Activated CD8-positive, alpha-beta memory T cell treated with anti-CD3 and anti-CD28 coated beads for 48 hours (primary cell): ENCODE results near the gene CSKMT.
"Not testable (repeated sequence)": the region's sequence is repeated elsewhere in the genome, so short reads cannot be mapped to it uniquely, and the experiment has no call there.

Experiments used
- DNase-seq, 3 experiments: peaks; one replicate each; pipeline ENCODE4 v3.0.0-alpha.2; 2020; ENCODE audit warnings: low read depth in 2 of 3, low spot score in 2 of 3

Gene CSKMT

DNA sequence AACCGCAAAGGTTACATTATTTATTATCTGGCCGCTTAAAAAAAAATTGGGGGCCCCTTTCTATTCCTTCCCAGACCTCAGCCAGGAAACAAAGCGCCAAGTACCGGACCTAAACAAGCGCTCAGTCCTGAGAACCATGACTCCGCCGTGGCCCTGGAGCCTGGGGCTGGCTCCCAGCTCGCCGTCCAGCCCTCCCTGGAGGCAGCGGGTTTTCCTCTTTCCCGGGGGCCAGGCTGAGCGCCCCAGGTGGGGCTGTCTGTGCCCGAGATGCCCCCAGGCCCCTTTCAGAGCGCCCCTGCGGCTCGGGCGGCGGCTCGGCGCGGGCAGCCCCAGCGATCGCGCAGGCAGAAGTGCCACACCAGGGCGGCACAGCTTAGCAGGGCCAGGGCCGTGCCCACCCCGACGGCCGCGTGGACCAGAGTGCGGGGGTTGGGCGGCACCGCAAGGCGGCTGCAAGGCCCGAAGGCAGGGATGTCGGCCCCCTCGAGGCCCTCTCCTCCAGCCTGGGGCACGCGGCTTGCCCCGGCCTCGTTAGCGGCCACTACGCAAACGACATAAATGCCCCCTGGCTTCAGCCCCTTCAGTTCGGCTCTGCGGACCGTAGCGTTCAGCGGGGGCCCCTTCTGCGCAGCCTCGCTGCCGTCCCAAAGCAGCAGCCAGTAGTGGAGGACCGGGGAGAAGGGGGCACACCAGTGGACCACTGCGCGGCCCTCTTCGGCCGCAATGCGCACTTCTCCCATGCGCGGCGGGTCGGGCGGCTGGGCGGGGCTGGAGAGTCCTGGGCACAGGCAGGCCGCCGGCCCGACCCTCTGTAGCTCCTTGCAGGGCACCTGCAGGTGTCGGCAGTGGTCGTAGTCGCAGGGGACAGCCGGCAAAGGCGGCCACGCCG is 22.6 kb downstream of the CSKMT start:
- no peak for DNase-seq

DNA sequence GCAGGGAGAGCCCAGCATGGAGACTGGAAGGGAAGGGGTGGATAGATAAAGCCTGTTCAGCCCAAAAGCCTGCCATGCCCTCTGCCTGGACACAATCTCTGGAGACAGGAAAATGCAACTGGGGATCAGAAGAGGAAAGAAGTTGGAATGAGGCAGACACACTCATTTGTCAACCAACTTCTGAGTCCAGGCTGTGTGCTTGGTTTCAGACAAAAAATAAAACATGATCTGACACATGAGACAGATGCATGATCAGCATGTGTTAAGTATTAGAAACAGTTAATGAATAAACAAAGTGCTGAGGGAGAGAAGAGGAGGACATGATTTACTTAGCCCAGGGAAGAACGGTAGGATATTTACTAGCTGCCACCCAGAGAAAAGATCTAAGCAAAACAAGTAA is 23.4 kb downstream of the CSKMT start:
- no peak for DNase-seq

DNA sequence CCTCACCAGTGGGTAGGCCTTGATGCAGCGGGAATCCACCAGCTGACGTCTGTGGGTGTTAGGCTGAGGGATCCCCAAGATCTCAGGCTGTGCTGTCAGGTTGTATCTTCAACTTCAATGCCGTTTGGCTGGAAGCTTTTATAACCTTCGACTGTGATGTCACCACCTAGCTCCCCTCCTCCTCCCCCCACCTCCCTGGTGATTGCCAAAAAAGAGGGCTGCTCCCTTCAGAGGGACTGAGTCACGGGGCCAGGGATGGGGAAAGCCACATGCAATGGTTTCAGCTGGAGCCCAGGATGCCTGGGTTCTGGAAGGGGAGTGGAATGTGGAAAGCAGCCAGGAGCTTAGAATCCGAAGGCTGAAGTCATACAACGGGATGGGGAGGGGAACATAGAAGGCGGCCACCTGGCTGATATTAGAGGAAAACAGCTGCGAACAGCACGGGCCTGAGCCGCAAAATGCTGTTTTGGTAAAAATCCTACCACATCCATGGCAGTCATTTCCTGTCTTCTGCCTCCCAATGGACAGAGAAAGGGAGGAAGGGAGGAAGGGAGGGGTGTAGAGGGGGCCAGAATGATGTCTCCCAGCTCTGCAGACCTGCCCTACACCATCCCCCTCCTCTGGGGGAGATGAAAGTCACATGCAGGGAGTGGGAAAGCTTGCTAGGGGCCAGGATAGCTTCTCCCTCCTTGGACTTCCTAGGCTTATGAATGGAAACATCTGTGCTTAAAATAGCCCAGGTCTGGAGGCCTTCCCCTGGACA is 24.5 kb downstream of the CSKMT start, which contains the start of gene LRRN4CL:
TSS of gene LRRN4CL (minus strand) at position 110 of the 763 bp plus-strand sequence. CDS start 1,022 bp downstream, outside the sequence.
- DNase-seq = no peak

DNA sequence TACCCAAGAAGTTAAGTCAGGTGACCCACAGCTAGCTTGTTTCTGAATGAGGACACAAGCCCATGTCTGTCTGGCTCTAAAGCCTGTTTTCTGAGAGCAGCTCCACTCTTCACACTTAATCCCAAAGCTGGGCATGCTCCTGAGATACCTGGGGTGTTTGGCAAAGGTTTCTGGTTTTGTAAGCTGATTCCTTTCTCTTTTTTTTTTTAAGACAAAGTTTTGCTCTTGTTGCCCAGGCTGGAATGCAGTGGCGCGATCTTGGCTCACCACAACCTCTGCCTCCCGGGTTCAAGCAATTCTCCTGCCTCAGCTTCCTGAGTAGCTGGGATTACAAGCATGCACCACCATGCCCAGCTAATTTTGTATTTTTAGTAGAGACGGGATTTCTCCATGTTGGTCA is 28.5 kb downstream of the CSKMT start:
- not testable (repeated sequence) for DNase-seq

DNA sequence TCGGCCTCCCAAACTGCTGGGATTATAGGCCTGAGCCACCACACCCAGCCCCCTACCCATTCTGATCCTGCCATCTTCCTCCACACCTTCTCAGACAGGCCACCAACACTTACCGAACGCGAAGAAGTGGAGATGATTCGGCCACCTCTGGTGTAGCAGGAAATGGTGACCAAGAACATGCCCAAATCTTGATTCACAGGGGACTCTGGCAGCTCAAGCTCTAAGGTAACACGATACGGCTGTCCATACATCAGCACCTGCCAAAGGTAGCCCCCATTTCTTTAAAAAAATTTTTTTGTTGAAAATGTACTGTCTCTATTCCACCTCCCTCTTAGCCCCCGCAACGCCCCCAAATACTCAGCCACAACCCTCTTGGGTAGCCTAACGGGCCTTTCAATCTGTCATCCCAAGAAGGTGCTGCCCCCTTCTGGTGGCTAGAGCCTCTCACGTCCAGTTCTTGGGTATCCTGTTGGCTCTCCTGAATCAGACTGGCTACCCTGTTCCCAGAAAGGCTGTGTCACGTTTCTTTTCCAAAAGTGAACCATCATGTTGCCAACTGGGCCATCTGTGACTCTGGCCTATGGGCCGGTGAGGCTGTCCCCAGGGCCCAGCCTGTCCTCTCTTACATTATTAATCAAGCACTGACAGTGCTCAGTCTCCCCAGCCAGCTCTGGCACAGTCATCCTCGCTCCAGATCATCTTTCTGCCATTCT is 29.5 kb downstream of the CSKMT start:
- DNase-seq = peak in 2 of 3 experiments; percentile 52 to 60

DNA sequence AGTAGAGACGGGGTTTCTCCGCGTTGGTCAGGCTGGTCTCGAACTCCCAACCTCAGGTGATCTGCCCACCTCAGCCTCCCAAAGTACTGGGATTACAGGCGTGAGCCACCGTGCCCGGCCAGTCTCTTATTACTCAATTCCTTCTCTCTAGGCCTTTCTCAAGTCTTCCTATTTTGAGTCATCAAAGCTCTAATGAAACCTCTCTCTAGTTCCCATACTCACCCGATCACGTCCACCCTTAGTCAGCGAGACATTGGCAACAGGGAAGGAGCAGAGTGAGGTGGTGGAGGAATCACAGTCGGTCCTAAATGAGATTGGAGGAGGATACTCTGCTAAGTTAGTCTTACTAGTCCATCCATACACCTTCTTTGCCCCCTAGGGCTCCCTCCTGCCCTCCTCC is 37.1 kb downstream of the CSKMT start:
- DNase-seq = no peak

DNA sequence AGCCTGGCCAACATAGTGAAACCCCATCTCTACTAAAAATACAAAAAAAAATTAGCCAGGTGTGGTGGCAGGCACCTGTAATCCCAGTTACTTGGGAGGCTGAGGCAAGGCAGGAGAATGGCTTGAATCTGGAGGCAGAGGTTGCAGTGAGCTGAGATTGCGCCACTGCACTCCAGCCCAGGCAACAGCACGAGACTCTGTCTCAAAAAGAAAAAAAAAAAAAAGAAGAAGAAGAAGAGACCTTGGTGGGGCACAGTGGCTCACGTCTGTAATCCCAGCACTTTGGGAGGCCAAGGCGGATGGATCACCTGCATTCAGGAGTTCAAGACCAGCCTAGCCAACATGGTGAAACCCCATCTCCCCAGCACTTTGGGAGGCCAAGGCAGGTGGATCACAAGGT is 38.8 kb downstream of the CSKMT start:
- DNase-seq = not testable (repeated sequence)

DNA sequence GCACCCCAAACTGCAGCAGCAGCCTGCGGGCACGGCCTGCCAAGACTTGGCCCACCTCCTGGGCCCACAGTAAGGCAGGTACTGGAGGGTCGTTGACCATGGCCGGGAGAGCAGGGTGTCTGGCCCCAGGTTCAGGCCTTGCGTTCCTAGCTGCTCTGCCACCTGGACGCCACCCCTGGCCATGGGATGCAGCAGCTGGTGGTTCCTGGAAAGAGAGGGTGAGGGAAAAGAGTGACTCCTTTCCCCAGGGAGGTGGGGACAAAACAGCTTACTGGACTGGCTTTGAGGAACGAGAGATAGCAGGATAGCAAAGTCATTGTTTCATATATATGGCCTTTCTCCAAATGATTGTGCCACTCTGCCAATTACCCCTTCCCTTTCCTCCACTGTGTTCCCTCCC is 40.3 kb downstream of the CSKMT start:
- no peak for DNase-seq

DNA sequence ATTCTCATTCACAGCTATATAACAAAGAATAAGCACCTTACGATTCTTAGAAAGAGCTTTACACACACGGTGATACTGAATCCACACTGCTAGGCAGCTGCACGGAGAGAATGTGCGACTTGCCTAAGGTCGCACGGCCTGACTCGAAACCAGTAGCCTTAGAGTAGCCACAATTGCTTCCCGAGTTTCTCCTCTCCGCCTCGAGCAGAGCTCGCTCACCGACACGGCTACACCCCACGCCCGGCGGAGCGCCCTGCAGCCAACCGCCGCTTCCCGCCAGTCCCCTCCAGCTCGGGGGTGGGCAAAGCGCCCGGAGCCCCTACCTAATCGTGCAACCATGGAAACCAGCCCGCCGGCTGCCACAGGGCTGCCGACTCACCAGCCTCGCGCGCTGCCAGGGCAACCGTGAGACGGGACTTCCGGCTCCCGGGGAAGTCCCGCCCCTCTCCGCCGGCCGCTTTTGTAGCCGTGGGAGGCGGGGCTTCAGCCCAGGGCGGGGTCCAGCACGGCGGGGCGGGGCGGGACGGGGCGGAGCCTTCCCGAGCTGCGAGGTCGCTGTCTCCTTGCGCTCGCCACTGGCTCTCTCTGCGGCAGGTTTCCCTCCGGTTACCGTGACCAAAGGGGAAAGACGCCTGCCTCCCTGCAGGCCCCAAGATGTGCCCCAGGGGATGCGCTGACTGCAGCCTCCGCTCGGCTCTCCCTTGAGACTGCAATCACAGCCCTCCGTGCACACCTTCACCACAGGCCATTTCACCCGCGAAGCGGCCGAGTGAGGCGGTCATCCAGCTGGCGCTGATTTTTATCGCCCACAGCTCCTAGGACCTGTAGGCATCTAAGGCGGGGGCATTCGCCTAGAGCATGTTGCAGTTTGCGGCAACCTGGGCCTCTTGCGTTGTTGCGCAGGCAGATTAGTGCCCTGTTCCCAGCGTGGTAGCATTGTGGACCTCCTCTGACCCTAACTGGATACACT is 41.1 kb downstream of the CSKMT start:
- DNase-seq = peak; percentile 89

DNA sequence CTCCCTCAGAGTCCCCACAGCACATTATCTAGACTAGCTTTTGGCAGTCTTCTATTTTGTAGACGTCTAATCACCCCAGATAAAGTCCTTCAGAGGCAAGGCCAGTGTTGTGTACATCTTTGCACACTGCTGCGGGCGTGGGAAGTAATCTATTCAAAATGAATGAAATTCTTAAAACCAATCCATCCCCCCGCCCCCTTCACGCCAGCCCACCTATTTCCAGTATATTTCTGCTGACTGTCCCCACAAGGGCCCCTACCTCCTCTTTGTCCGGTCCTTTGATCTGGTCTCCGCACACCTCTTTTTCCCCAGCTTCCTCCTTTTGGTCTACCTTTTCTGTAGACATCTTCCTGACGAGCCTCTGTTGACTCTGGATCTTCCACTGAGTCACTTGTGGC is 41.7 kb downstream of the CSKMT start:
- DNase-seq = no peak

DNA sequence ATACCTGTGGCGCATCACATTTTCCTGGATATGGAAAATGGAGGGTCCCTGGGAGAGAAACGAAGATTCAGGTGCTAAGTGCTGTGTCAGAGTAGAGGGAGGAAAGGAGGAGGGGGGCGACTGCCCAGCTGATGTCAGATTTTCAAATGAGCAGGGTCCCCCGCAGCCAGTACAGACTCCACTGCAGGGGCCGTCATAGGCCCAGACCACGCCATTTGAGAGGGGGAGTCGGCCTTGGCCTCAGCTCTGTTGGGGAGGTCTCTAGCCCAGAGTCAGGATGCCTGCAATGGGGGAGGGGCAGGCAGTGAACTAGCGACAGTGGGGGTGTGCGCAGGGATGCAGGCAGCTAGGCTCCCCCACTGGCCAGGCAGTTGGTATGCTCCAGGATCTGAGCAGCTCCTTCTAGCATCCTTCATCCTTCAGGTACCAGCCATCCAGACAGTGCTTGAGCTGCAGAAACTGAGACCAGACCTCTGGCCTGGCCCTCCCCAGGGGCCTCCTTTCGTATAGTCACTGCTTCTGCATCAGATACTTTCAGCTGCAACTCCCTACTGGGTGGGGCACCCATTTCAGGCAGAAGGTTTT is 42.3 kb downstream of the CSKMT start, which contains the start of the genes BSCL2 and GNG3:
TSS of gene BSCL2 (minus strand) at position 148 of the 585 bp plus-strand sequence. CDS start 229 bp downstream, outside the sequence.
TSS of gene GNG3 (plus strand) at position 400 of the 585 bp plus-strand sequence. CDS start 620 bp downstream, outside the sequence.
- DNase-seq = no peak

DNA sequence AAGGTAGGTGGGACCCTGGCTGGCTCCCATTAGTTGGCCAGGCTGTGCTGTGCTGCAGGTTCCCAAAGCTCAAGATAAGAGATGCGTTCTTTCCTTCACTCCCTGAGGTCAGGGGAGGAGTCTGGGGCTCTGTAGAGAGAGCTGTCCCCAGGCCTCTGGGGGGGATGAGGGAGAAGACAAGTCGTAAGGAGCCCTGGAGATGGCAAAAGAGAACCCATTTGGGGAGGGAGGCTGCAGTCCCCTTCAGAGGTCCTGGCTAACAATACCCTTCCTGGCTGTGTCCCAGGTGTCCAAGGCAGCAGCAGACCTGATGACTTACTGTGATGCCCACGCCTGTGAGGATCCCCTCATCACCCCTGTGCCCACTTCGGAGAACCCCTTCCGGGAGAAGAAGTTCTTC is 43.3 kb downstream of the CSKMT start:
- DNase-seq = no peak

DNA sequence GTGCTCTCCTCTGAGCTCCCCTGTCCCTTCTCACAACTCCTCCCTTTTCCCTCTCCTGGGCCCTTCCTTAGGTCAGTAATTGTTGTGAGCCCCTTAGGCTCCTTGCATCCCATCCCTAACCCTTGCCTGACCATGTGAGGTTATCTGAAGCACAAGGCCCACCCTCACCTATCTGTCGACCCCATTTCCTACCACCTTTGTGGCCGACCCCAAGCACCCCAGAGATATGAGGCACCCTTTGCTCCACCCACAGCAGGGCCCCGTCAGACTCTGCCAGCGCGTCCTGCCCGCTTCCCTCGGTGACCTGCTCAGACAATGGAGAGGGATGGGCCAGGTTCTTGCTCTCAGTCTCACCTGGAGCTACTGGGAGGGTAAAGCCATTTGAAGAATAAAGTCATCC is 43.7 kb downstream of the CSKMT start:
- DNase-seq = no peak

DNA sequence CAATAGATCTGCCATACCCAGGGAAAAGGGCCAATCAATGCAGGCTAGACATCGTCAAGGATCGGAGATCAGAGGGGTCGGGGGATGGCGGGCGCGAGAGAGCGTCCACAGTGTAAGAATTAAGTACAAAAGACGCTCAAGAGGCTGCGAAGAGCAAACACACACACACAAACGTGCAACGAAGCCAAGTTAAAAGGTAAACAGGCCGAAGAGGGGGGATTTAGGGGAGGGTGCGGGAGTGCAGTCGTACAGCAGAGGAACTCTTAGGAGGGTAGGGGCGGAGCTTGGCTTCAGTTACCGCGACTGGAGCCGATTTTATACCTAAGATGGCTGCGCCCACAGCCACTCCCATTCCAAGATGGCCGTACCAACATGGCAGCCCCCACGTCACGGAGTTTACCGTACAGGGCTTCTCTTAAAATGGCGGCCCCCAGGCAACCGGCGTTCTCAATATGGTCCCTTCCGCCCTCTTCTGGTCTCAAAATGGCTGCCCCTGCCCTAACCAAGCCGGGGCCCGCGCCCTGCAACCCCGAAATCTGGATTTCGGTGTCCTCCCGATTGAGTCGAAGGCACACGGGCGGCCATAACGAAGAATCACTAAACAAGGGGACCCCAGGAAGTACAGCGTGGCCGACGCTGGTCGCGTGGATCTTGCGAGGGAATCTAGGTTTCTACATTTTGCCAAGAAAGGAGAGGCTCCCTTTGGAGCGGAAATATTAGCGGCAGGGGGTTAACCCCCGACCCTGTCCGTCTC is 44.3 kb downstream of the CSKMT start:
- peak; percentile 73 to 87 (median 85) for DNase-seq

DNA sequence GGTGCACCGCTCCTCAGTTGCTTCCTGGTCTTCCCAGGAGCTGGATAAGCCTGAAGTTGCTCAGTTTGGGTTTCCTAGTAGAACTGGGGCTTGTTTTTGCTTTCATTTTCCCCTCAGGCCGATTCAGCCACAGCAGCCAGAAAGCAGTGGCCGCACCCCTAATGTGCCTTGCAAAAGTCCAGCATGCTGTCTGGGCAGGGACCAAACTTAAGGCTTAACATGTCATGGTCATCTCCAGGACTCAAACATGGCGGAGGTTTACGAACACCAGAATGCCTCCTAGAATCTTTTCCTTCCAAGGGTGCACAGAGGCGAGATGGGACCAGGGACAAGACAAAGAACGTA is 44.9 kb downstream of the CSKMT start:
- DNase-seq = no peak

DNA sequence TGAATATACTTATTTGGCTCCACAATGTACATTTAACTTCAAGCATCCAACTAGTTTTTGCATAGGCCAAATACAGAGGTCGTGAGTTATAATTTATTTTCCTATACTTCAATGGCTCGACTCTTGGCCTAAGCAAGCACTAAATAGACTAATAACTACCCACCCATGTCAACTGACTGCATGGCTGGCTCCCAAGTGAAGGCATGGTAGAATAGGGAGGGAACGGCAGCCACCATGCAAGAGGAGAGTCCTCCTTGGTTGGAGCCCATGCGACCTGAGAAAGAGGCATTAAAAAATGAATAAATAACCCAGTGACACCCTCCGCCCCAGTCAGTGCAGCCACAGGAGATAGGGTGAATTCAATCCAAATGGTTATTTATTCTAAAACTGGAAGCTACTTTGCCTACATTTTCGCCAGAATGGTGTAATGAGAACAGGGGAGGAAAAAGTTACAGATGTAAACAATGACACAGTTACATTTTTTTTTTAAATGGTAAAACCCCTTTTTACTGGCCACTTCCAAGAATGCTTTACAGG is 47.2 kb downstream of the CSKMT start:
- DNase-seq = no peak

DNA sequence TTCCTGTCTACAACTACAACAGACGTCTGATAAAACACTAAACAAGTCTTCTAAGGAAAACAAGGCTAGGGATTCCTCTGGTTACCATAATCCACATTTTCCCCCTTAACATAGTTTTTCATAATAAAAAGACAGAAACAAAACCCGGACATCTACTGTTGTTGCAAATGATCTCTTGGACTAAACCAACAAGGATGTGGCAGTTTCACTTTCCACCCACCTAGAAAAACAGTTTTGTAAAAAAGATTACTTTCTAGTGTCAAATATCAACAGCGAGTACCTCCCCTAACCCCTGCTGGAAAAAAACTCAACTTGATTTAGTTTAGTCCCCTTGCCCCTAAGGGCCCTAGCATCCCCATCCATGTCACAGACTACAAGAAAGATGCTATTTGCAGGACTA is 47.7 kb downstream of the CSKMT start:
- DNase-seq = no peak

DNA sequence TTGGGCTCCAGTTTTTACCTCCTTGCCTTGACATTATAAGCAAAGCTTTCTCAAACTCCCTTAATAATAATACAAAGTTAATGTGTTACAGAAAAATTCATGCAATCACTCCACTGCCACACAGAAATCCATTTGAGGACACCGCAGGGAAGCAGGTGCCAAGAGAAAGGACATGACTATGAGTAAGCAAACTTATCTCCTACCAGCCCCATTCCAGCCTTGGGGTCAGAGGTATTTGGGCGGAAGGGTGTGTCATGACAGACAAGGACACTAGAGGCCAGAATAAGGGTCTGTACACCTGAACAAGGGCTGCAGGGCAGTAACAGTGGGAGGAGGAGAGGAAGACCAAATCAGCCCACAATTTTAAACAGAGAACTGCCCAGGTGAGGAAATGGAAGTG is 48.2 kb downstream of the CSKMT start:
- DNase-seq = no peak
